NCI-H82 treated with DMSO at 0.1 percent for 48 hours (cell line): ENCODE results near the gene TBCCD1.

ENCODE experiments used
- DNase-seq: peaks from one replicate; lab custom pipeline; 2025; ENCODE audit not compliant: unreplicated experiment; lab: John Stamatoyannopoulos, UW

TBCCD1 gene, protein sequence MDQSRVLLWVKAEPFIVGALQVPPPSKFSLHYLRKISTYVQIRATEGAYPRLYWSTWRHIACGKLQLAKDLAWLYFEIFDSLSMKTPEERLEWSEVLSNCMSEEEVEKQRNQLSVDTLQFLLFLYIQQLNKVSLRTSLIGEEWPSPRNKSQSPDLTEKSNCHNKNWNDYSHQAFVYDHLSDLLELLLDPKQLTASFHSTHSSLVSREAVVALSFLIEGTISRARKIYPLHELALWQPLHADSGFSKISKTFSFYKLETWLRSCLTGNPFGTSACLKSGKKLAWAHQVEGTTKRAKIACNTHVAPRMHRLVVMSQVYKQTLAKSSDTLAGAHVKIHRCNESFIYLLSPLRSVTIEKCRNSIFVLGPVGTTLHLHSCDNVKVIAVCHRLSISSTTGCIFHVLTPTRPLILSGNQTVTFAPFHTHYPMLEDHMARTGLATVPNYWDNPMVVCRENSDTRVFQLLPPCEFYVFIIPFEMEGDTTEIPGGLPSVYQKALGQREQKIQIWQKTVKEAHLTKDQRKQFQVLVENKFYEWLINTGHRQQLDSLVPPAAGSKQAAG

DNA sequence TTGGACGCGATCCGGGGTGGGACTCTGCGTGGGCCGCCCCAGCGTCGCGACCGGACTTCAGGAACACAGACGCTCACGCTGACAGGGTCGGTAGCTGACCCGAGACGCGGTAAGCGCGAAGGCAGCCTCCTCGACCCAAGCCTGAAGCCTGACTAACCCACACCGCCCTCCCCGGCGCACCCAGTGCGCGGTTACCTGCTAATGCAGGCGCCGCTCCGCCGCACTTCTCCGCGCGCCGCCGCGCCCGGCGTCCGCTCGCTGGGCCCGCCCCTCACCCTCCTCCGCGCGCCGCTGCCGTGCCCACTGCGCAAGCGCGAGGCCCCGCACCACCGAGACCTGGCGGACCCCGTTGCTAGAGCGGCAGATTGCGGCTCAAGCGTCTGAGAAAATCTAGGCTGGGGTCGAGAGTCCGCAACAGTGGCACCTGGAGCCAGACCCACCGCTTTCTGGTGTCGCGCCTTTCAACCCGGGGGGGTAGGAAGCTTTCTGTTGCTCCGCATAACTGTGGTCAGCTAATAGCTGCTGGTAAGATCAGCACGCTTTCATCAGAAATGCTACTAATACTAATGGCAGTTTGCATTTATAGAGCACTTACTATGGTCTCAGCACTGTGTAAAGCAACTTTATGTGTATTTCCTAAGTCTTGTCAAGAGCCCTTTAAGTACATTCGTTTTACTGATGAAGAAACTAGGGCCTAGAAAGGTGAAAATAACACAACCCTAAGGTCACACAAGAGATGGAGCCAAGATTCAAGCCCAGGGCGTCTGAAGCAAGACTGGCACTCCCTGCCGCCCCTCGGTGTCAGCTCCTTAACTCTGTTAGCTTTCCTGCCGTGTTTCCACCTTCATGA lies at the start of gene TBCCD1:
TBCCD1 (minus strand) TSS at position 268 of the 850 bp plus-strand sequence. CDS start 3,010 bp downstream, outside the sequence.
- DNase-seq, result peak; percentile 88

DNA sequence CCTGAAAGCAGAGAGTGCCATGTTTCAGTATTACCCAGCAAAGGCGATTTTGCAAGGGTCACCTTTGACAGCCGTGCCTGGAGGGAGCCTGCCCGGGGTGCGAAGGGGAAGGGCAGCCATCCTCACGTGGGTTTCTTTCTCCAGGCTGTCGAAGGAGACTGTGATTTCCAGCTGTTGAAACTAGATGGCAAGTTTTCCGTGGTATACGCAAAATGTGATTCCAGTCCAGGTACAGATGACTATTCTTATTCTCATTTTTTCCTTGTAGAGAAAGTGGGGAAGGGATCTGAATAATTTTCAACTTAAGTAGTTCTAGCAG lies 49.1 kb upstream of the TBCCD1 start:
- no peak for DNase-seq

DNA sequence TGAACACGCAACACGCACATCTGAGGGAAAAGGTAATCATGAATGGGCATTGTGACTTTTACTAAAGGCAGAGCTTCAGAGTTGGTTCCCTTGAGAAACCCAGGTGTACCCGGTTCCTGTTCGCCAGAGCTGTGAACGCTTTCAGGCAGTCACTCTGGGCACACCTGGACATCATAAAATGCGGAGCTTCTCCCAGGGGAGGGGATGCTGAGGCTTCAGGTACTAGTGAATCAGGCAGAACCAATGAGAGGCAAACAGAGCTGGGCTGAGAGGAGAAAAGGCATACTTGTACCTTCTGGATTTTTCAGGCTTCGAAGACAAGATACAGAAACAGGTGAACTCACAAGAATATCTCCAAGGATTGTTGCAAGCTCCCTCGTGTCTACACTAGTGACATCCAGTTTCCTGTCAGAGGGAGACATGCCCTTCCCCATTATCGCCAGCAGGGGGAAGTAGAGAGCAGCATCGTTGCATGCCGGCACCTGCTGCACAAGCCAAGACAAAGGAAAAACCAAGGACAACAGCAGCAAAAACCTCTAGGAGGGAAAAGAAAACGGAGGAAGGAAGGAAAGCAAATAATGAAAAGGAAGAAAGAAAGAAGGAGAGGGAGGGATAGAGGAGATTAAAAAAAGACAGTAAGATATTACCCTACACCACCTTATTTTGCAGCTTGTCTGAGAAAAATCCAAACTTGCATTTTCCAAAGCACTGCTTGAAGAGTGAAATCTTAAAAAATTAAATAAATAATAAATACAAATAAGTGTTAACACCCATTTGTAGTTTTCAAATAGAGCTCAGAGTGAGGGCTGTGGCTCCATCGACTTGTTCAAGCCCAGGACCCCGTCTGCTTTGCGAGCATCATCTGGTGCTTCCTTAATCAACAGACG lies 47.7 kb upstream of the TBCCD1 start:
- peak; percentile 69 for DNase-seq

DNA sequence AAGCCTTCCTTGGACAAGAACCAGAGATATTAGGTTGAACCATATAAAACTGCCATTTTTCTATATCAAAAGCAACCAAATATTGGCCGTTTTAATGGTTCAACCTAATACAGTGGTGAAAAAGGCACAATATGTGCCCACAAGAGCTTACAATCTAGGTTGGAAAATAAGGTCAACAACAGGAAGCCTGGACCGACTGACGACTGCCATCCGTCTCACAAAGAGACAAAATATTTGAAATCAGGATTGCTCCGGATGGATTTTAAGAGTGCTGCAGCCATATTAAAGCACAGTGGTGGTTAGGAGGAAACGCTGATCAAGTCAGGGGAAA lies 47.1 kb upstream of the TBCCD1 start:
- DNase-seq, result no peak

DNA sequence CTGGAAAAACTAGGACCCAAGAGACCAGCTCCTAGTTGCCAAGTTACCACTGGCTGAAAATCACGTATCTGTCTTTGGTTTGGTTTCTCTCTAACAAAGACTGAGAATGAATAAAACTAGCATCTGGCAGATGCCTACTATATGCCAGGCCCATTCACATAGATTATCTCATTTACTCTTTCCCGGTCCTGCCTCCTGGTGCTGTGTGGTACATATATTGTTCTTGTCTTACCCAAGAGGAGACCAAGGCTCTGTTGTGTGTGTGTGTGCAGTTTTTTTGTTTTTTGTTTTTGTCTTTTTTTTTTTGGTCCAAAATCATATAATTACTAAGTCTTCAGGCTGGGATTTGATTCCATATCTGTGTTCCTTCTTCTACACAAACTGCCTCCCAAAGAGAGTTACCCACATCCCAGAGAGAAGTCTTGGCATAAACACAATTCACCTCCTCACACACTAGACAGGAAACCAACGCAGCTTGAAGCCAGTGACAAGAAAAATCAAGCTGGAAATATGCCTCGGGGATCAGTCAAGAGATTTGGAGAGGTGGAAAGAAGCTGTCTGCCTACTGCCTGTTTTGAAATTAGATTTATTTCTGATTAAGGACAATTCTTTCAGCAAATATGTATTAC lies 46.6 kb upstream of the TBCCD1 start:
- no peak for DNase-seq

DNA sequence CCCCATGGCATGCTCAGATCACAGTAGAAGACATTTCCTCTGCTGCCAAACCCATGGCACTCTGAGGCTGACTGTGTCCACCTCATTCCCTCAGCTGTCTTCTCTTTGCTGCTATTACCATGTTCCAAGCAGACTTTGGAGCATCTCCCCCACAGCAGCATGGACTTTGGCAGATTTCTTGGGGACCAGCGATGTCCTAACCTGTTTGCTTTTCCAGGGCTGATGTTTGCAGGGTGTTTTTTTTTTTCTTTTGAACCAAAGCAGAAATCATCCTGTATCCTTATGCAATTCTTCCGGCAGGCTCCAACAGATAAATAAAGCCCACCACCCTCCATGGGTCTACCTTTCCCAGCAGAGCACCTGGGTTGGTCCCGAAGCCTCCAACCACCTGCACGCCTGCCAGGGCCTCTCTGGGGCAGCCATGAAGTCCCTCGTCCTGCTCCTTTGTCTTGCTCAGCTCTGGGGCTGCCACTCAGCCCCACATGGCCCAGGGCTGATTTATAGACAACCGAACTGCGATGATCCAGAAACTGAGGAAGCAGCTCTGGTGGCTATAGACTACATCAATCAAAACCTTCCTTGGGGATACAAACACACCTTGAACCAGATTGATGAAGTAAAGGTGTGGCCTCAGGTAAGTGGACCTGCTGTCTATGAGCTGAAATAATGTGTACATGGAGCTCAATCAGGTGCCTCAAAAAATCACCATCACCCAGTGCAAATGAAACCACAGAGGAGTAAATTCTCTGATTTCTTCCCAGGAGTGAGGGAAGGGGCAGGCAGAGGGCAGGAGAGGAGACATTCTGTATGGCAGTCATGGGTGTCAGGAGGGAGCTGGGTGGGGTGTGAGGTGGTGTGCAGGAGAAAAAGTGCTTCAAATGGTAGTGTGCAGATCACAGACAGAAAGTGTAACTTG lies 45.8 kb upstream of the TBCCD1 start, which contains the start of gene AHSG:
AHSG (plus strand) TSS at position 340 of the 916 bp plus-strand sequence; CDS start at position 422, 82 bp downstream.
- DNase-seq, result no peak

DNA sequence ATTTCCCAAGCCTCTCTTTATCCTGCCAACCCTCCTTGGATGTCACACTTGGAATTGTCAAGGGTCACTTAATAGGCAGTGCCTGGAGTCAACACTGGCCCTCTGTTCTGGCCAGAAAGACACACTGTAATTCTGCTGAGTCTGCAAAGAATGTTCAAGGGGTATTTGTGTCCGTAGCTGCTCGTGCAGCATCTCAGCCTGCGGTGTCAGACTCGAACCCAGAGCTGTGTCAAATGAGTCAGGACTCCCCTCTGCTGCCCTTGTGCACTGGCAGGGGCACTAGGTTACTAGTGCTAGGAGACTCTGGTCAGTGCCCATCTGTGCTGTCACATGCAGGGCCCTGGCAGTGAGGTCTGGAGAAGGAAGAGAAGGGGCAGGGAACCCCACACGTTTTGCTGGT lies 44.9 kb upstream of the TBCCD1 start:
- no peak for DNase-seq

DNA sequence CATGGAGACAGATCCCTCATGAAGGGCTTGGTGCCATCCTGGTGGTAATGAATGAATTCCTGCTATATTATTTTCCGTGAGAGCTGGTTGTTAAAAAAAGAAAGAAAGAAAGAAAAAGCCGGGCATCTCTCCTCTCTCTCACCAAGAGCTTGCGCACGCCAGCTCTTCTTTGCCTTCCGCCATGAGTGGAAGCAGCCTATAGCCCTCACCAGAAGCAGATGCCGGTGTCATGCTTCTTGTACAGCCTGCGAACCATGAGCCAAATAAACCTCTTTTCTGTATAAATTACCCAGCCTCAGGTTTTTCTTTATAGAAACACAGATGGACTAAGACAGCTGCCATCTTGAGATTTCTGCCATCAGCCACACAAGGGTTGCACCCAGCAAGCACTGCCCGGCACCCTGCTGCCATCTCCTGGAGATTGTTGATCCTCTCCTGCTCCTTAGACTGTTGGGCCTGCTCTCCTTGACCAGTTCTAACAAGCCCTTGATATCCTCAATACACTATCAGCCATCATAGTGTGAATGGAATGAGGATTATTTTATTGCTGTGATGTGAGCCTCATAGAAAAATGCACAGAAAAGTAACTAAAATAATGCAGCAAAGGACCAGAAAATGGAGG lies 42.2 kb upstream of the TBCCD1 start:
- no peak for DNase-seq

DNA sequence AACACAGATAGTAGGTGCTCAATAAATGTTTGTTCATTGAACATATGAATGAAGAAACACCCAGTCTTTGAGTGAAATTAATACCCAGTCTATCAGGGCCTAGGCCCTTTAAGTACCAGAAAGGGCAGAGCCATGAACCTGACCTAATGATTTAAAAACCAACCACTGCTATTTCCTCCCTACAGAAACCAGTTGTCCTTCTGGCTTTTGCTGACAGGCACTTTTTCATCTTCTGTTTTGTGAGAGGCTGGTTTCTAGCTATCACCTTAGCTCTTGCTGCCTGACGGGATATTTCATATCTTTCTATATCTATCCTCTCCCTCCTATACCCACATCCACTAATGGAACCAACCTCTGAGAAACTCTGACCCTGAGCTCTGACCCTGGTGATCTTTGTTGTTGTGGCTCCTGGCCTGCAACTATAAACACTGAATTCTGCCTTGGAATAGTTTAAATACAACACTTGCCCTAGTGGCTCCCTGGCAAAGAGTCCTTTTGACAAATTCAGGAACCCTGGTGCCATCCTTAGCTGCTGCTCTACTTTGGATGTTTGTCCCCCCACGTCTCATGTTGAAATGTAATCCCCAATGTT lies 41.6 kb upstream of the TBCCD1 start:
- DNase-seq, result no peak

DNA sequence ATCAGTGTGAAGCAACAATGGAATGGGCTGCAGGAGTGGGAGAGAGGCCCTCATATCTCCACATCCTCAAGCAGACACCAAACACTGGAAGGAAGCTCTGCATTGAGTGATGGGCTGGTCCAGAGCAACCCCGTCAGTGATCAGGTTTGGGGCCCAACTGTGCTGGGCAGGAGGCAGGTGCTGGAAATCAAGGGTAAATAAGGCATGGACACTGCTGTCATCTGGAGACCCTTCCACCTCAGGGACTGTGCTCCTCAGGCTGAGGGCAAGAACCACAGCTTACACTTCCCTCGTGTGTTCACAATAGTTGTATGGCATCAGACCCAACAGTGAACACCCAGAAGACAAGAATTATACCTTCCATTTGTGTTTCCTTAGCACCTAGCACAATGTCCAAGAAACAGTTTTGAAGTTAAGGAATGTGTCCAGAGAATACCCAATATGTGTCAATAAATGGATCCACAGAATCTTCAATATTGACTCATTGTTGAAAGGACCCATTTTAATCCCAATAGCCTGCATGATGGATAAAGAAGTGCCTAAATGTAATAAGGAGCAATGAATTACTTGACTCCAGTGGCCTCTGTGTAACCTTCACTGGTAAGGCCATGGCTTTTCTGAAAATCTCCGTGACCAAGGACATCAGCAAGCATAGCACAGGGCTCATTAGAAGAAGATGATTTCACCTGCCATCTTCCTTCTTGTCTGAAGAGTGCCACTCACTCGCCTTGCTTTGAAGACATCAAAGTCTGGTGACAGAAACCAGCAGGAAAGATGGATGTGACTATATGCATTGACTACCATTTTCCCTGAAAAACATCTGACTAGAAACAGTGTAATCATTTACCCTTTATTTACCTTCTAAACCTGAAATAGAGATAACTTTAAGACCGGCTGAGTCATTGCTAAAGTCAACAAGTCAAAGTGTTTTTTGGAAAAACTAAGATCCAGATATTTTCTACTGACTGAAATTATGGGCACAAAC lies 38.7 kb upstream of the TBCCD1 start:
- no peak for DNase-seq

DNA sequence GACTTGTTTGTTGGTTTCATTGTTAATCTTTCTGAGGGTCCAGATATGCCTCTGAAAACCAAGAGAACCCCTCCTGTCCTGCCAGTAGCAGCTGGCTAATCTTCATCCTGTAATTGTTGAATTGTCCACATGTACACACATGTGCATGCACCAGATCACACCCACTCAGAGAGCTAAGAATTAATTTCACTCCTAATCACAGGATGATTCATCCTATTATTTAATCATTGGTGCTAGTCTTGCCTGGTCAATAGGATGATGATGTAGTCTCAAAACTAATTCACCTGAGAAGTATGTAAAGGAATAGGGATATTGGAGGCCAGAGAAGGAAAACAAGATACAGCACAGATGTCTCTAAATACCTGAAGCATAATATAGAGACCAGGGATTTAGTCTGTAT lies 37.9 kb upstream of the TBCCD1 start:
- no peak for DNase-seq

DNA sequence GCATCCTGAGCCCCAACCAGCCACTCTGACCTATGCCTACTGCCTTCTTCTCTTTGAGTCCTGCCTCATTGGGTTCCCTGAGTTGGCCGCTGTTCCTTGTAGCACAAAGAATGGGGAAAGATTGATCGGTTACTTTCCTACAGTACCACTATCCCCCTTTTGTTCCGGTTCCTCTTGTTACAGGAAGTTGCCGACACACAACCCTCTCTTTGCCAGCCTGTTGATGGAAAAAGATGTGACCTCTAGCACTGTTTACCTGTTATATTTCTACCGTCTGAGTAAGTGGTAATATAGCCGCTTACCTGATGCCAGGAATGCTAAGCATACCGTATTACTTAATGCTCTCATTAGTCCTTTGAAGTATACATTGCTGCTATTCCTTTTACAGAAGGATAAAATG lies 36.0 kb upstream of the TBCCD1 start:
- DNase-seq, result no peak

DNA sequence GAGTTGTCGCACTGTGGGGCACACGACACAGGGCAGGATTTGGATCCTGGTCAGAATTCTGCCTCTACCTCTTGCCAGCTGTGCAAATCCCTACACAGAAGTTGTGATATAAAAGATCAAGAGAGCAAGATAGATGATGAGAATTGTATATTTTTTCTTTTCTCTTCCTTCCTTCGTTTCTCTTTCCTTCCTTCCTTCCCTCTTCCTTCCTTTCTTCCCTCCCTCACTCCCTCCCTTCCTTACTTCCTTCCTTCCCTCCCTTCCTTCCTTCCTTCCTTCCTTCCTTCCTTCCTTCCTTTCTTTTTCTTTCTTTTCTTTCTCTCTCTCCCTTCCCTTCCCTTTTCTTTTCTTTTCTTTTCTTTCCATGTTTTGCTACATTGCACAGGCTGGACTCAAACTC lies 33.8 kb upstream of the TBCCD1 start:
- no peak for DNase-seq

DNA sequence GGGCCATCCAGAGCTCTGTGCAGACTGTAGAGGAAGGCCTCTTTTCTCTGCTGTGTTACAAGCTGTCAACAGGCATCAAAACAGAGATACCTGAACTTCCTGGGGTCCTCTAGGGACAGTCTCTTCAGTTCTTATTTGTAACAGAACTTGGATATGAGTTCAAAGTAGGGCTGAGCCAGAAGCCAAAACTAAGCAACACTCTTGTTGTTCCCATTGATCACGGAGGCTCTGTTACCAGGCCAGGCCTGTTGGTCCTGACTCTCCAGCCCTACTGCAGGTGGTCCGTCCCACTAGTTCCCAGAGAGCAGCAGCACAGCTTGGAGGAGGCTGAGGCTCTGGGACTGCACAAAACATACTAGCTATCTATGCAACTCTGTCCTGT lies 32.6 kb upstream of the TBCCD1 start:
- DNase-seq, result no peak

DNA sequence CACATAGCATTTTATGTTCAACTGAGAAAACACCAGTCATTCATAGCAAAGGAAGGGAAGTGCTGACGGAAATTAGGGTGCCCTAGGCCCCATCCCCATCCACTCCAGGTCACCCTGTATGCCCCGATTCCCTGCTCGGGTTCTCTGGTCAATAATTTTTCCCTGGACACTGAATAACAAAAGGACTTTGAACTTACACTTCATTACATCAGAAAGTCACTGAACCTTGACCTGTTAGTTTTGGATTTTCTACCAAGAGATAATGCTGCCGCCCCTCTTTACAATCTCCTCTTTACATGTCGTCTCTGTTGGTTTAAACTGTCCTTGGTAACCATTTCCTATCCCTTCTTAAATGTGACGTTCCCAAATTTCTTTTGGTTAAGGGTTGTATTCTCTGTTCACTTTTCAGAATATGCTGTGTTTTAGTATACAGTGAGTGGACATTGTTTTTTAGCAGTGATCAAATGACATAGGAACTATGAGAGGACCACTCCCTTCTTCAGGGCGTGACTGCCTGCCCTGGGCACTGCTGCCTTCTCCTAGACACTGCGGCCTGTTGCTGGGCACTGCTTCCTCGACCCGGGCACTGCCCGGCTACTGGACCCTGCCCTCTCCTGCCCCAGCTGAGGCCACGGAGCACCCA lies 32.1 kb upstream of the TBCCD1 start:
- DNase-seq, result no peak

DNA sequence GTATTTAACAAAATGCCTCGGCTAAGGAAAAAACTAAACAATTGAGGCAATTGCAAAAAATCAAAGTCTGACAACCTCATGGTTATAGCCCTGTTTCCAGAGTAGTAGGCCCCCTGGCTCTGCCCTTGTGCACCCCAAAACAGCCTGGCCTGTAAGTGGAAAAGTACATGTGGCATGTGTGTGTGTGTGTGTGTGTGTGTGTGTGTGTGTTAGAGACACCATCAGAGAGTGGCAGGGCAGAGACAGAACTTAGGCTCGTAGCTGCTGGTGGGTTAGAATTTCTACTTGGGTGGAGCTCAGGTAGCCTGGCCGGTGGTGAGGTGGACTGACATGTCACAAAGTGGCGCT lies 31.6 kb upstream of the TBCCD1 start:
- DNase-seq, result no peak

DNA sequence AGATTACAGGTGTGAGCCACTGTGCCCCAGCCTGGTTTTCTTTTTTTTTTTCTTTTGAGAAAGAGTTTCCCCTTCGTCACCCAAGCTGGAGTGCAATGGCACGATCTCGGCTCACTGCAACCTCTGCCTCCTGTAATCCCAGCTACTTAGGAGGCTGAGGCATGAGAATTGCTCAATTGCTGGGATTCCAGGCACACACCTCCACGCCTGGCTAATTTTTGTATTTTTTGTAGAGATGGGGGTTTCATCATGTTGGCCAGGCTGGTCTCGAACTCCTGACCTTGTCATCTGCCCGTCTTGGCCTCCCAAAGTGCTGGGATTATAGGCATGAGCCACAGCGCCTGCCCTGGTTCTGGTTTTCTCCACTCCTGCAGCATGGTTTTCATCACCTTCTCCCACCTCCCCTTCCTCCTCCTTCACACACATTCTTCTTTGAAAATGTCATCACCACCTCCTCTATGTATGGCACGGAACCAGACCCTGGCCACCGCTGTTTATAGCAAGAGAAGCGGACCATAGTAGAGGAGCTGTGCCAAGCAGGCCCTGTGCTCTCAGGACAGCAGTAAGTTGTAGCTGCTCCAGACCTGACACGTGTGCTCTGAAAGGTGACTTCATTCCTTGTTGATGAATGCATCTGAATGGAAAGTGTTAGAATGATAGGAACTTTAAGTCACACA lies 31.1 kb upstream of the TBCCD1 start:
- no peak for DNase-seq
